Hindlimb muscle (tissue), 1 donor: Measurements from ENCODE around the gene CLIP1. TPM values are rescaled to one million over a fixed set of nuclear protein-coding genes. Genes with fewer than 3 reads are reported as not detected.
A peak's percentile ranks its signal among the peaks of the same experiment; 100 is the strongest.
"Not testable (repeated sequence)": the region's sequence is repeated elsewhere in the genome, so short reads cannot be mapped to it uniquely, and the experiment has no call there.

Source experiments
- DNase-seq: peaks from one replicate; pipeline ENCODE4 v3.0.0-alpha.2; 2013
- polyA plus RNA-seq: library from polyadenylated mRNA; unstranded; fragments of 120-200 nt; gene quantifications from one replicate; pipeline ENCODE4 v1.2.1, GENCODE V29; 2013; ENCODE audit not compliant: insufficient read length

The CLIP1 gene
- polyA plus RNA-seq, 1 donor = 21.7 TPM

- DNase-seq = no peak
These were observed 112.8 kb downstream of the CLIP1 start for GRCh38 chr12:122309564-122310121.

- DNase-seq = no peak
These were observed 113.7 kb downstream of the CLIP1 start for GRCh38 chr12:122308811-122309210.

GRCh38 chr12:122306407-122306806, 116.1 kb downstream of the CLIP1 start:
- DNase-seq = no peak

GRCh38 chr12:122304924-122305323, 117.5 kb downstream of the CLIP1 start:
- no peak for DNase-seq

- DNase-seq = no peak
These were observed 119.4 kb downstream of the CLIP1 start for GRCh38 chr12:122303068-122303467.

- no peak for DNase-seq
These were observed 124.3 kb downstream of the CLIP1 start for GRCh38 chr12:122298071-122298748.

- no peak for DNase-seq
These were observed 125.0 kb downstream of the CLIP1 start for GRCh38 chr12:122297494-122297893.

GRCh38 chr12:122295877-122296276, 126.6 kb downstream of the CLIP1 start:
- no peak for DNase-seq

- no peak for DNase-seq
These were observed 129.4 kb downstream of the CLIP1 start for GRCh38 chr12:122293081-122293480.

- no peak for DNase-seq
These were observed 131.0 kb downstream of the CLIP1 start for GRCh38 chr12:122291431-122291830.

- no peak for DNase-seq
These were observed 138.8 kb downstream of the CLIP1 start for GRCh38 chr12:122283680-122284079.

GRCh38 chr12:122282061-122282460, 140.4 kb downstream of the CLIP1 start:
- DNase-seq = no peak

GRCh38 chr12:122276242-122276641, 146.2 kb downstream of the CLIP1 start:
- no peak for DNase-seq

GRCh38 chr12:122275459-122275858, 147.0 kb downstream of the CLIP1 start:
- DNase-seq = no peak

GRCh38 chr12:122266230-122266901, 156.1 kb downstream of the CLIP1 start, which contains the start of gene VPS33A:
Gene VPS33A, minus strand, starts transcription at chr12:122266494. Its CDS starts 86 bp downstream, at chr12:122266408.
- peak; percentile 99 for DNase-seq

GRCh38 chr12:122265886-122266229, 156.6 kb downstream of the CLIP1 start:
- peak; percentile 8 for DNase-seq

GRCh38 chr12:122265476-122265875, 157.0 kb downstream of the CLIP1 start:
- DNase-seq = no peak

- not testable (repeated sequence) for DNase-seq
These were observed 161.7 kb downstream of the CLIP1 start for GRCh38 chr12:122260735-122261134.

- DNase-seq = not testable (repeated sequence)
These were observed 163.5 kb downstream of the CLIP1 start for GRCh38 chr12:122258939-122259338.

GRCh38 chr12:122258462-122258861, 164.0 kb downstream of the CLIP1 start:
- DNase-seq = not testable (repeated sequence)

- DNase-seq = no peak
These were observed 171.9 kb downstream of the CLIP1 start for GRCh38 chr12:122250536-122250935.

GRCh38 chr12:122250047-122250446, 172.4 kb downstream of the CLIP1 start:
- DNase-seq = no peak

GRCh38 chr12:122245553-122245952, 176.9 kb downstream of the CLIP1 start:
- no peak for DNase-seq
